CD14-positive monocyte (primary cell): ENCODE data around the gene MYO1H. TPM values are rescaled to one million over a fixed set of nuclear protein-coding genes. Genes with fewer than 3 reads are reported as not detected.

ENCODE experiments used
- DNase-seq, 3 donors: peaks; one replicate each; pipeline ENCODE4 v3.0.0-alpha.2; 2011 to 2022
- H2AFZ ChIP-seq: 2 replicates; pipeline ENCODE4 v1.6.0; 2012; ENCODE audit warnings: mild to moderate bottlenecking, low read depth, low read length, inconsistent platforms; ENCODE audit not compliant: insufficient read depth, poor library complexity, severe bottlenecking
- H3K27ac ChIP-seq, 2 donors: 1 replicate in 1 of 2; 2 replicates in 1 of 2; pipeline ENCODE4 v1.5.1; 2012 to 2013; ENCODE audit warnings: low read length in 2 of 2, control low read depth in 1 of 2, inconsistent platforms in 1 of 2, low read depth in 1 of 2, mild to moderate bottlenecking in 1 of 2
- H3K27me3 ChIP-seq, 2 donors: one replicate each; pipeline versions ENCODE4 v1.6.0 to v1.6.1; 2011 to 2013; ENCODE audit warnings: low read length in 2 of 2; ENCODE audit not compliant: control insufficient read depth in 2 of 2, insufficient read depth in 2 of 2
- H3K36me3 ChIP-seq, 2 donors: replicated peaks in 1 of 2; 1 replicate in 1 of 2; 2 replicates in 1 of 2; pipeline versions ENCODE4 v1.5.1 to v1.6.1; 2012 to 2013; ENCODE audit warnings: low read length in 2 of 2, control low read depth in 1 of 2, inconsistent platforms in 1 of 2, mild to moderate bottlenecking in 1 of 2; ENCODE audit not compliant: insufficient read depth in 2 of 2, control insufficient read depth in 1 of 2
- H3K4me1 ChIP-seq, 2 donors: 1 replicate in 1 of 2; 2 replicates in 1 of 2; pipeline versions ENCODE4 v1.5.1 to v1.6.1; 2012 to 2013; ENCODE audit warnings: low read length in 2 of 2, control low read depth in 1 of 2, inconsistent platforms in 1 of 2, mild to moderate bottlenecking in 1 of 2, moderate library complexity in 1 of 2; ENCODE audit not compliant: insufficient read depth in 2 of 2, control insufficient read depth in 1 of 2
- H3K4me2 ChIP-seq: replicated peaks from 2 replicates; pipeline ENCODE3; 2012; ENCODE audit warnings: low read length, moderate library complexity, mild to moderate bottlenecking; ENCODE audit not compliant: poor library complexity, severe bottlenecking; ENCODE audit errors: extremely low read depth
- H3K4me3 ChIP-seq, 3 experiments: fragments of 200-600 bp in 1 of 3; sonication (generic) in 1 of 3; replicated peaks in 1 of 3; 1 replicate in 2 of 3; 2 replicates in 1 of 3; pipeline ENCODE4 v1.5.1; 2011 to 2013; ENCODE audit warnings: low read length in 3 of 3, mild to moderate bottlenecking in 3 of 3, control low read depth in 2 of 3, low read depth in 2 of 3, inconsistent platforms in 1 of 3, moderate library complexity in 1 of 3
- H3K79me2 ChIP-seq: 2 replicates; pipeline ENCODE4 v1.6.0; 2012; ENCODE audit warnings: mild to moderate bottlenecking, control low read depth, inconsistent platforms, low read length, moderate library complexity; ENCODE audit not compliant: insufficient read depth
- H3K9ac ChIP-seq: 2 replicates; pipeline ENCODE4 v1.6.0; 2017; ENCODE audit warnings: low read length, mild to moderate bottlenecking; ENCODE audit not compliant: insufficient read depth, poor library complexity, severe bottlenecking
- H3K9me3 ChIP-seq, 2 donors: replicated peaks in 1 of 2; 1 replicate in 1 of 2; 2 replicates in 1 of 2; pipeline versions ENCODE4 v1.5.1 to v1.6.1; 2012 to 2013; ENCODE audit warnings: low read length in 2 of 2, control low read depth in 1 of 2; ENCODE audit not compliant: control insufficient read depth in 1 of 2, insufficient read depth in 1 of 2
- H4K20me1 ChIP-seq: 2 replicates; pipeline ENCODE4 v1.6.0; 2012; ENCODE audit warnings: mild to moderate bottlenecking, low read length, control low read depth, moderate library complexity; ENCODE audit not compliant: insufficient read depth
- H3K27ac Mint-ChIP-seq, 7 donors: one replicate each; pipeline ENCODE4 v1.8.0; 2020; ENCODE audit warnings: mild to moderate bottlenecking in 7 of 7, mixed read lengths in 7 of 7, moderate library complexity in 6 of 7, inconsistent platforms in 2 of 7
- H3K27me3 Mint-ChIP-seq, 3 donors: one replicate each; pipeline ENCODE4 v1.8.0; 2021 to 2022; ENCODE audit warnings: low read depth in 3 of 3, mild to moderate bottlenecking in 3 of 3, mixed read lengths in 3 of 3, moderate library complexity in 3 of 3, inconsistent platforms in 1 of 3
- H3K36me3 Mint-ChIP-seq, 2 donors: one replicate each; pipeline ENCODE4 v1.8.0; 2020; ENCODE audit warnings: mixed read lengths in 2 of 2, inconsistent platforms in 1 of 2, mild to moderate bottlenecking in 1 of 2
- H3K4me1 Mint-ChIP-seq: one replicate; pipeline ENCODE4 v1.8.0; 2020; ENCODE audit warnings: mild to moderate bottlenecking, mixed read lengths
- H3K4me3 Mint-ChIP-seq, 2 donors: one replicate each; pipeline ENCODE4 v1.8.0; 2020; ENCODE audit warnings: mild to moderate bottlenecking in 2 of 2, mixed read lengths in 2 of 2, moderate library complexity in 1 of 2
- H3K9me3 Mint-ChIP-seq, 7 donors: one replicate each; pipeline ENCODE4 v1.8.0; 2020 to 2022; ENCODE audit warnings: mixed read lengths in 7 of 7, mild to moderate bottlenecking in 6 of 7, moderate library complexity in 6 of 7, inconsistent platforms in 2 of 7
- CTCF ChIP-seq: fragments of 200-600 bp; IDR thresholded peaks from one replicate; pipeline ENCODE4 v1.8.0; 2022; ENCODE audit warnings: antibody characterized with exemption, mild to moderate bottlenecking
- WGBS: methylation state at CpG from one replicate; pipeline ENCODE4 v1.1.5; 2013; ENCODE audit warnings: missing lambda C conversion rate; ENCODE audit not compliant: insufficient coverage; 5-methylcytosine and 5-hydroxymethylcytosine counted together
- intact Hi-C, 2 donors: fragments of 100-400 bp; cut with micrococcal nuclease; formaldehyde crosslinking; loops; one replicate each; pipeline versions ENCODE4 v1.15.0 to v1.15.1; 2023
- polyA plus RNA-seq, 3 donors: library from polyadenylated mRNA; depleted of rRNA in 1 of 3; unstranded in 2 of 3; stranded (reverse) in 1 of 3; fragments of 300-500 nt in 2 of 3; fragments of >200 nt in 1 of 3; fragmentation: Illumina TruSeq in 2 of 3; gene quantifications; 1 replicate in 2 of 3; 2 replicates in 1 of 3; pipeline ENCODE4 v1.2.3, GENCODE V29; 2012 to 2021

MYO1H gene
- polyA plus RNA-seq, 3 donors, result not detected

GRCh38 chr12:109460538-109460937, 112.8 kb downstream of the MYO1H start:
- Histone ChIP-seq H2AFZ (peak overlapping the region; percentile 57), H4K20me1 (peaks cover 55% of the 10 kb centered on the region), H3K9ac (no peak overlapping the region), H3K27ac (peak overlapping the region; percentile 47 to 73), H3K36me3 (peaks cover 40 to 61% of the 10 kb centered on the region in 2 donors), H3K4me1 (peaks cover 38 to 39% of the 10 kb centered on the region in 2 donors), H3K4me3 (no peak overlapping the region), H3K4me2 (no peak overlapping the region), H3K9me3 (no peaks in the 10 kb centered on the region), H3K27me3 (no peaks in the 10 kb centered on the region), H3K79me2 (peaks cover 38% of the 10 kb centered on the region)
- Mint-ChIP-seq H3K4me3 (no peak overlapping the region), H3K27ac (peak overlapping the region in 5 of 7 donors; percentile 32 to 91 (median 82)), H3K9me3 (no peaks in the 10 kb centered on the region), H3K4me1 (peaks cover 41% of the 10 kb centered on the region), H3K27me3 (no peaks in the 10 kb centered on the region), H3K36me3 (peaks cover 55 to 74% of the 10 kb centered on the region in 2 donors)
- 93% methylated on average over 13 of the region's 13 CpGs for WGBS
- no peak for TF ChIP-seq CTCF
- no peak for DNase-seq
- intact Hi-C loops, result no loop called here

DNA sequence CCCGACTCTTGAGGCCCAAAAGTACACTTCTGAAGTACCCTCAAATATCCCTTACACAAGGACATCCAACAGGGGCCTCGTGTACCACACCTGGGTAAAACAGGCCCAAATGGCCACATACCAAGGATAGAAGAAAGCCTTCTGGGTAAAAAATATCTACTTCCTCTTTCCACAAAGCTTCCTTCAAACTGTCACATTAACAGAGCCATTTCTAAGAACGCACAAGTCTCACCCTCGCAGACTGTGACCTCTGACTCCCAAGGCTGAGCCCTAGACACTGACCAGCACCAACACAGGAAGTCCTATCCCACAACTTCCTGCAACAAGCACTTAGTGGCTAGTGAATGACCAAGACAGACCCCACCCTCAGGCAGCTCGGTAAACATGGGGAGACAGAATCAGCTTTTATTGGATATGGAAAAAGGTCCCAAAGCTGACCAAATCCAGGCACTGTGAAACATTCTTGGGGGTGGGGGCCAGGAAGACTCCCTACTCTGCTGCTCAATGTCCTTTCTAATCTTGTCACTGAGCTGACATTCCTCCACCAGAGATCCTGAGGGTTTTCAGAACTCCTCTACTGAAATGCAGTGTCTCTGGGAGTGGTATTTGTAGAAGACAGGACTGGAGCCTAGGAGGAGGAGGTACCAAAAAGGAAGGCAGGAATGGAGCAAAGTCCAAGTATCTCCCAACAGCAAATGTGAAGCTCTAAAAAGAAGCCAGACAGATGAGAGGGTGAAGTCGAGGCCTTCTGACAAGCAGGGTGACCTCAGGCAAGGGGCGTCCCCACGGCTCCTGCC, 113.5 kb downstream of the MYO1H start:
- no peaks in the 10 kb centered on the region for H3K27me3 Mint-ChIP-seq
- no peak for TF ChIP-seq CTCF
- no peaks in the 10 kb centered on the region for H3K9me3 ChIP-seq
- H3K4me3 ChIP-seq, result peak overlapping the region in 1 of 3 experiments; percentile 43
- H3K79me2 ChIP-seq, result peaks cover 40% of the 10 kb centered on the region
- H4K20me1 ChIP-seq, result peaks cover 62% of the 10 kb centered on the region
- peak overlapping the region; percentile 47 for H3K4me2 ChIP-seq
- peaks cover 53 to 73% of the 10 kb centered on the region in 2 donors for H3K36me3 Mint-ChIP-seq
- intact Hi-C loops, result no loop called here
- peaks cover 39 to 61% of the 10 kb centered on the region in 2 donors for H3K36me3 ChIP-seq
- H3K4me3 Mint-ChIP-seq, result peak overlapping the region; percentile 56 to 86
- peaks cover 38 to 39% of the 10 kb centered on the region in 2 donors for H3K4me1 ChIP-seq
- peak overlapping the region; percentile 33 for H3K9ac ChIP-seq
- H3K27ac Mint-ChIP-seq, result peak overlapping the region; percentile 67 to 91 (median 86)
- H2AFZ ChIP-seq, result peak overlapping the region; percentile 57
- H3K4me1 Mint-ChIP-seq, result peaks cover 41% of the 10 kb centered on the region
- H3K27me3 ChIP-seq, result no peaks in the 10 kb centered on the region
- no peaks in the 10 kb centered on the region for H3K9me3 Mint-ChIP-seq
- peak; percentile 61 to 75 (median 71) for DNase-seq
- 57% methylated on average over 7 of the region's 8 CpGs for WGBS
- H3K27ac ChIP-seq, result peak overlapping the region; percentile 47 to 73
